ENCODE results near the gene ZG16B. TPM values are rescaled to one million over a fixed set of nuclear protein-coding genes. Genes with fewer than 3 reads are reported as not detected.

Gene ZG16B
- total and polyA plus RNA-seq, 8 donors = 13.0 to 39.0 (median 22.3) TPM; not detected in 3

GRCh38 chr16:2786826-2787151 lies 43.3 kb upstream of the ZG16B start:
- Histone ChIP-seq H3K9me3 (no peaks in the 10 kb centered on the region), H3K27me3 (peaks cover 10 to 82% (median 33%) of the 10 kb centered on the region in 3 donors), H3K4me1 (peaks cover 12 to 25% (median 15%) of the 10 kb centered on the region in 4 donors), H3K4me3 (no peak overlapping the region), H3K36me3 (no peaks in the 10 kb centered on the region), H3K27ac (no peak overlapping the region)
- TF ChIP-seq POLR2AphosphoS5 (IDR thresholded peaks at IDR 0.05) = no peak
- TF ChIP-seq EP300 (IDR thresholded peaks at IDR 0.05) = no peak
- TF ChIP-seq POLR2A (IDR thresholded peaks at IDR 0.05) = no peak
- TF ChIP-seq, protein P1, sequence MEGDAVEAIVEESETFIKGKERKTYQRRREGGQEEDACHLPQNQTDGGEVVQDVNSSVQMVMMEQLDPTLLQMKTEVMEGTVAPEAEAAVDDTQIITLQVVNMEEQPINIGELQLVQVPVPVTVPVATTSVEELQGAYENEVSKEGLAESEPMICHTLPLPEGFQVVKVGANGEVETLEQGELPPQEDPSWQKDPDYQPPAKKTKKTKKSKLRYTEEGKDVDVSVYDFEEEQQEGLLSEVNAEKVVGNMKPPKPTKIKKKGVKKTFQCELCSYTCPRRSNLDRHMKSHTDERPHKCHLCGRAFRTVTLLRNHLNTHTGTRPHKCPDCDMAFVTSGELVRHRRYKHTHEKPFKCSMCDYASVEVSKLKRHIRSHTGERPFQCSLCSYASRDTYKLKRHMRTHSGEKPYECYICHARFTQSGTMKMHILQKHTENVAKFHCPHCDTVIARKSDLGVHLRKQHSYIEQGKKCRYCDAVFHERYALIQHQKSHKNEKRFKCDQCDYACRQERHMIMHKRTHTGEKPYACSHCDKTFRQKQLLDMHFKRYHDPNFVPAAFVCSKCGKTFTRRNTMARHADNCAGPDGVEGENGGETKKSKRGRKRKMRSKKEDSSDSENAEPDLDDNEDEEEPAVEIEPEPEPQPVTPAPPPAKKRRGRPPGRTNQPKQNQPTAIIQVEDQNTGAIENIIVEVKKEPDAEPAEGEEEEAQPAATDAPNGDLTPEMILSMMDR (IDR thresholded peaks at IDR 0.05) = no peak
- DNase-seq = no peak
- intact Hi-C loops (cut with DNase I; ENCODE audit: low total_unique reads) = loop anchor here (10.0 kb wide), 1 partner anchor 78 kb away; no protein-coding TSS in a partner anchor
- 49 to 72% (median 54%) methylated on average over 3 of the region's 3 CpGs for WGBS, 5 donors

- Histone ChIP-seq H3K4me1 (peaks cover 12 to 25% (median 15%) of the 10 kb centered on the region in 4 donors), H3K27ac (no peak within 1 kb of the TSS), H3K9me3 (no peaks in the 10 kb centered on the region), H3K27me3 (peaks cover 10 to 83% (median 33%) of the 10 kb centered on the region in 3 donors), H3K4me3 (no peak within 1 kb of the TSS), H3K36me3 (no peaks in the 10 kb centered on the region)
- TF ChIP-seq POLR2AphosphoS5 (IDR thresholded peaks at IDR 0.05) (no peak), POLR2A (IDR thresholded peaks at IDR 0.05) (no peak)
- TF ChIP-seq, protein P1 (IDR thresholded peaks at IDR 0.05) = no peak
- peak in 1 of 2 donors; percentile 6 for DNase-seq
- 16 to 28% (median 20%) methylated on average over 10 of the region's 10 CpGs for WGBS, 5 donors
- intact Hi-C loops (cut with DNase I; ENCODE audit: low total_unique reads) = loop anchor here (10.0 kb wide), 1 partner anchor 77 kb away; no protein-coding TSS in a partner anchor
These were observed 42.7 kb upstream of the ZG16B start, which contains the start of gene PRSS33 for GRCh38 chr16:2787406-2787805. Gene PRSS33, minus strand, starts transcription at chr16:2787560. Its CDS starts 1,013 bp downstream, at chr16:2786547.

DNA sequence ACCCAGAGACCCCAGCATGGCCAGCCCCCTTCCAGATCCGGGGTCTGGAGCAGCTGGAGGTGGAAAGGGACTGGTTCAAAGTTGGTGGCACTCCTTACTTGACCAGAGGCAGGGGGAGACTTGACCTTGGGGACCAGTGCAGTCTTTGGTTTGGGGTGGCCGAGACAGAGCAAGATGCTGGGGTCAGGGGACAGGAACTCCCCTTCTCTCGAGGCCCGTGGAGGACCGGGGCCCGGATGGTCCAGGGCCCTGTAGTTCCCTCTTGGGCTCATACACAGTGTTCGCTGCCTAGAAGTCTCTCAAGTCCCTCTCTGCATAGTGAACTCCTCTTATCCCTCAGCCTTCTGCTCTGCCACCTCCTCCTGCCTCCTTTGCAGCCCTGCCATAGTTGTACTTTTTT lies 42.1 kb upstream of the ZG16B start:
- no peak for DNase-seq

GRCh38 chr16:2790631-2791030 lies 39.5 kb upstream of the ZG16B start:
- intact Hi-C loops (cut with DNase I; ENCODE audit: low total_unique reads) = no loop called here
- TF ChIP-seq, protein P1 (IDR thresholded peaks at IDR 0.05) = no peak
- TF ChIP-seq EP300 (IDR thresholded peaks at IDR 0.05) (no peak), POLR2A (IDR thresholded peaks at IDR 0.05) (no peak), POLR2AphosphoS5 (IDR thresholded peaks at IDR 0.05) (no peak)
- Histone ChIP-seq H3K36me3 (no peaks in the 10 kb centered on the region), H3K4me3 (no peak overlapping the region), H3K27ac (no peak overlapping the region), H3K27me3 (peaks cover 5 to 72% (median 20%) of the 10 kb centered on the region in 3 donors), H3K4me1 (peaks cover 3 to 24% (median 7%) of the 10 kb centered on the region in 4 donors), H3K9me3 (no peaks in the 10 kb centered on the region)
- DNase-seq = no peak
- 81 to 97% (median 83%) methylated on average over 5 of the region's 5 CpGs for WGBS, 5 donors

More for the DNA sequence above, 42.1 kb upstream of the ZG16B start:
- Histone ChIP-seq H3K27me3 (peaks cover 10 to 83% (median 33%) of the 10 kb centered on the region in 3 donors), H3K9me3 (no peaks in the 10 kb centered on the region), H3K36me3 (no peaks in the 10 kb centered on the region), H3K4me3 (no peak overlapping the region), H3K27ac (no peak overlapping the region), H3K4me1 (peaks cover 12 to 25% (median 15%) of the 10 kb centered on the region in 4 donors)
- 34 to 62% (median 50%) methylated on average over 7 of the region's 7 CpGs for WGBS, 5 donors
- TF ChIP-seq, protein P1 (IDR thresholded peaks at IDR 0.05) = no peak
- TF ChIP-seq EP300 (IDR thresholded peaks at IDR 0.05) = no peak
- TF ChIP-seq POLR2A (IDR thresholded peaks at IDR 0.05) = no peak
- intact Hi-C loops (cut with DNase I; ENCODE audit: low total_unique reads) = loop anchor here (10.0 kb wide), 1 partner anchor 77 kb away; no protein-coding TSS in a partner anchor
